ENCODE data around the gene ATAT1. TPM values are rescaled to one million over a fixed set of nuclear protein-coding genes. Genes with fewer than 3 reads are reported as not detected.
A peak's percentile ranks its signal among the peaks of the same experiment; 100 is the strongest.

Gene ATAT1
- total RNA-seq, 1 donor from 2014 or later: 2.1 TPM

DNA sequence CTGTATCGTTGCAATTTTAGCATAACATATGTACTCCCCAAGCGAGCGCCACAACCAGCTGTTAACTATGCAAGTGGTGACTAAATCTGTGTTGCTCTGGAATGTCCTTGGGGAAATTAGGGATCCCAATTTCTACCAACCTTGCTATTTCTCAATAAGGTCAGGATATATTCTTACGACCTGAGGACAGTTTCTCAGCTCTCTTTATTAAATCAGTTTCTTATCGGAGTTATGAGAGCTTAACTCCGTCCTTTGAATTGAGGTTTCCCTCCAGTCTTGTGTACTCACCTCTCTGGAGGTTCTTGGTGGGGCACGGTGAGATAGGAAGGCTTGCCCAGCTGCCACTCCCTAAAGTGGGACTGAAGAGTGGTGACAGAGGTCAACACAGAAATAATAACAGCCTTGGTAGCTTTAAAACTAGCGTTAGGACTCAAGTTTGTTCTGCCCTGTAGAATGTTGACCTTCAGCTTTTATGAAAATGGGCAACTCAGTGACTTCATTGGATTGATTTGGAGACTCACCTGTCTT lies 8.3 kb upstream of the ATAT1 start:
- Histone ChIP-seq H3K27ac (ENCODE audit: low read depth, low read length) (peak overlapping the region; percentile 100), H3K9me3 (ENCODE audit: control insufficient read depth in 3 of 3, low read length in 3 of 3) (no peaks in the 10 kb centered on the region), H3K36me3 (ENCODE audit: control insufficient read depth in 3 of 3, insufficient read depth in 3 of 3, low read length in 3 of 3) (peaks cover 35 to 45% (median 38%) of the 10 kb centered on the region in 3 donors), H3K27me3 (ENCODE audit: control insufficient read depth in 3 of 3, insufficient read depth in 3 of 3, low read length in 3 of 3) (no peaks in the 10 kb centered on the region), H3K4me1 (ENCODE audit: control insufficient read depth in 3 of 3, insufficient read depth in 3 of 3, low read length in 3 of 3) (peaks cover 23 to 31% (median 27%) of the 10 kb centered on the region in 3 donors), H3K4me3 (ENCODE audit: low read length in 3 of 3) (peak overlapping the region; percentile 74 to 100 (median 94)), H3K9ac (ENCODE audit: low read depth in 1 of 3, low read length in 3 of 3) (peak overlapping the region; percentile 94 to 99 (median 98))

DNA sequence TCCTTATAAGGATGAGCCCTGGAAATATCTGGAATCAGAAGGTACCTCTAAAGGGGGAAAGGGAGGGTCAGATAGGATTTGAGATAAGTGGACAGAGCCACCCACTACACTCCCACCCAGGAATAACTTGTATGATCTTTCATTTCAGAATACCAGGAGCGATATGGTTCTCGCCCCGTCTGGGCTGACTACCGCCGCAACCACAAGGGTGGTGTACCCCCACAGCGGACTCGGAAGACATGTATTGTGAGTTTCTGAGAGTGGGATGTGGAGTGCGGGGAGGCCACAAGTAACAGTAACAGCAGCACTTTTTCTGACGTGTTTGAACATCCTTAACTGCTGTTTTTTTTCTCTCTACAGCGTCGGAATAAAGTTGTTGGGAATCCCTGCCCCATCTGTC lies 7.1 kb upstream of the ATAT1 start:
- Histone ChIP-seq H3K9ac (ENCODE audit: low read depth in 1 of 3, low read length in 3 of 3) (peak overlapping the region in 1 of 3 donors; percentile 50), H3K27me3 (ENCODE audit: control insufficient read depth in 3 of 3, insufficient read depth in 3 of 3, low read length in 3 of 3) (no peaks in the 10 kb centered on the region), H3K9me3 (ENCODE audit: control insufficient read depth in 3 of 3, low read length in 3 of 3) (no peaks in the 10 kb centered on the region), H3K4me1 (ENCODE audit: control insufficient read depth in 3 of 3, insufficient read depth in 3 of 3, low read length in 3 of 3) (peaks cover 14 to 21% (median 16%) of the 10 kb centered on the region in 3 donors), H3K27ac (ENCODE audit: low read depth, low read length) (no peak overlapping the region), H3K4me3 (ENCODE audit: low read length in 3 of 3) (no peak overlapping the region), H3K36me3 (ENCODE audit: control insufficient read depth in 3 of 3, insufficient read depth in 3 of 3, low read length in 3 of 3) (peaks cover 46 to 55% (median 48%) of the 10 kb centered on the region in 3 donors)

DNA sequence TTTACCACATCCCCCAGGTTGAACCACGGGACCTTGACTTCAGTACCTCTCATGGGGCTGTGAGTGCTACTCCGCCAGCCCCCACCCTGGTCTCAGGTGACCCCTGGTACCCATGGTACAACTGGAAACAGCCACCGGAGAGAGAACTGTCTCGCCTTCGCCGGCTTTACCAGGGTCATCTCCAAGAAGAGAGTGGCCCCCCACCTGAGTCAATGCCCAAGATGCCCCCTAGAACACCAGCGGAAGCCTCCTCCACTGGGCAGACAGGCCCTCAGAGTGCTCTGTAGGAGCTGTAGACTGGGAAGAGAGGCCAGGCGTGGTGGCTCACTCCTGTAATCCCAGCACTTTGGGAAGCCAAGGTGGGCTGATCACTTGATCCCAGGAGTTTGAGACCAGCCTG lies 1.2 kb upstream of the ATAT1 start:
- Histone ChIP-seq H3K9ac (ENCODE audit: low read depth in 1 of 3, low read length in 3 of 3) (peak overlapping the region in 1 of 3 donors; percentile 16), H3K4me1 (ENCODE audit: control insufficient read depth in 3 of 3, insufficient read depth in 3 of 3, low read length in 3 of 3) (peaks cover 8 to 15% (median 13%) of the 10 kb centered on the region in 3 donors), H3K4me3 (ENCODE audit: low read length in 3 of 3) (no peak overlapping the region), H3K27me3 (ENCODE audit: control insufficient read depth in 3 of 3, insufficient read depth in 3 of 3, low read length in 3 of 3) (no peaks in the 10 kb centered on the region), H3K36me3 (ENCODE audit: control insufficient read depth in 3 of 3, insufficient read depth in 3 of 3, low read length in 3 of 3) (peaks cover 45 to 49% (median 46%) of the 10 kb centered on the region in 3 donors), H3K9me3 (ENCODE audit: control insufficient read depth in 3 of 3, low read length in 3 of 3) (no peaks in the 10 kb centered on the region), H3K27ac (ENCODE audit: low read depth, low read length) (no peak overlapping the region)

- Histone ChIP-seq H3K4me3 (ENCODE audit: low read length in 3 of 3) (no peak overlapping the region), H3K9ac (ENCODE audit: low read depth in 1 of 3, low read length in 3 of 3) (no peak overlapping the region), H3K27ac (ENCODE audit: low read depth, low read length) (no peak overlapping the region), H3K27me3 (ENCODE audit: control insufficient read depth in 3 of 3, insufficient read depth in 3 of 3, low read length in 3 of 3) (no peaks in the 10 kb centered on the region), H3K36me3 (ENCODE audit: control insufficient read depth in 3 of 3, insufficient read depth in 3 of 3, low read length in 3 of 3) (peaks cover 10 to 16% (median 13%) of the 10 kb centered on the region in 3 donors), H3K9me3 (ENCODE audit: control insufficient read depth in 3 of 3, low read length in 3 of 3) (no peaks in the 10 kb centered on the region), H3K4me1 (ENCODE audit: control insufficient read depth in 3 of 3, insufficient read depth in 3 of 3, low read length in 3 of 3) (no peaks in the 10 kb centered on the region)
Observed at GRCh38 chr6:30635834-30636233, 9.2 kb downstream of the ATAT1 start.

GRCh38 chr6:30640481-30640880 lies 13.8 kb downstream of the ATAT1 start:
- no peak overlapping the region for H3K27ac ChIP-seq (ENCODE audit: low read depth, low read length)
- H3K4me1 ChIP-seq (ENCODE audit: control insufficient read depth in 3 of 3, insufficient read depth in 3 of 3, low read length in 3 of 3): peaks cover 0 to 3% (median 0%) of the 10 kb centered on the region in 3 donors
- no peaks in the 10 kb centered on the region for H3K27me3 ChIP-seq (ENCODE audit: control insufficient read depth in 3 of 3, insufficient read depth in 3 of 3, low read length in 3 of 3)
- peaks cover 13 to 31% (median 24%) of the 10 kb centered on the region in 3 donors for H3K36me3 ChIP-seq (ENCODE audit: control insufficient read depth in 3 of 3, insufficient read depth in 3 of 3, low read length in 3 of 3)
- no peak overlapping the region for H3K9ac ChIP-seq (ENCODE audit: low read depth in 1 of 3, low read length in 3 of 3)
- no peak overlapping the region for H3K4me3 ChIP-seq (ENCODE audit: low read length in 3 of 3)
- no peaks in the 10 kb centered on the region for H3K9me3 ChIP-seq (ENCODE audit: control insufficient read depth in 3 of 3, low read length in 3 of 3)

DNA sequence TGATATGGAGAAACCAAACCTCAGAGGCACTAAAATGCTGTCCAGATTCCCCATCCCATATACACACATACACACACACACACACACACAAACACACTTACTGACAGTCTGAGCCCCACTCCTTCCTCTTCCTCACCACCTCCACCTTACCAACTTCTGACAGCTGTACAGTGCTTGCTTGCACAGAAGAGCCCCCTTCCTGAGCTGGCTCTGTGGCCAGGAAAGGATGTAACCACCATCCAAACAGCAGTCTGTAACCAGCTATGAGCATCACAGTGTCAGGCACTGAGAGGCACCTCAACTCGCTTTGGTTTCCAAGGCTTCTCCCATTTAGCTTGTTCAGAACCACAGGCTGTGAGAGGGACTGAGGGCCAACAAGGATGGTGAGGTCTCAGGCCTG lies 14.4 kb downstream of the ATAT1 start:
- H3K4me3 ChIP-seq (ENCODE audit: low read length in 3 of 3): no peak overlapping the region
- H3K9me3 ChIP-seq (ENCODE audit: control insufficient read depth in 3 of 3, low read length in 3 of 3): no peaks in the 10 kb centered on the region
- H3K27me3 ChIP-seq (ENCODE audit: control insufficient read depth in 3 of 3, insufficient read depth in 3 of 3, low read length in 3 of 3): no peaks in the 10 kb centered on the region
- H3K9ac ChIP-seq (ENCODE audit: low read depth in 1 of 3, low read length in 3 of 3): peak overlapping the region in 1 of 3 donors; percentile 16
- H3K36me3 ChIP-seq (ENCODE audit: control insufficient read depth in 3 of 3, insufficient read depth in 3 of 3, low read length in 3 of 3): peaks cover 13 to 31% (median 24%) of the 10 kb centered on the region in 3 donors
- H3K4me1 ChIP-seq (ENCODE audit: control insufficient read depth in 3 of 3, insufficient read depth in 3 of 3, low read length in 3 of 3): peaks cover 0 to 6% (median 1%) of the 10 kb centered on the region in 3 donors
- H3K27ac ChIP-seq (ENCODE audit: low read depth, low read length): no peak overlapping the region

DNA sequence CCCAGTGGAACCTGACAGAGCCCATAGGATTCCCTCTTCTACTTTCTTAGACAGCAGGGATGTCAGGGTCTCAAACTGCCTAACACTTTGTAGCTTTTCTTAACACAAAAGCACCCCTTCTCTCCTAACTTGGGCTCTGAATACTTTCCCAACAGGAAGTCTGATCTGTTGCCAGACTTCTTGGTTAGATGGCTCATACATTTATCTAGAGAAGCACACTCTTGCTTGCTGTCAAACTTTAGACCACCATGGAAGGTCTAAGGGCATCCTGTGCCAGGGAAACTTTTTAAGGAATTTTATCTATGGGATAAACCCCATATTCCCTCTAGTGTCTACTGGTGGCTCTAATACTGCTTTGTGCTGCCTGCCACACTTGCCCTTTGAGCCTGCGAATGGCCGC lies 17.0 kb downstream of the ATAT1 start:
- H3K27me3 ChIP-seq (ENCODE audit: control insufficient read depth in 3 of 3, insufficient read depth in 3 of 3, low read length in 3 of 3): no peaks in the 10 kb centered on the region
- H3K9me3 ChIP-seq (ENCODE audit: control insufficient read depth in 3 of 3, low read length in 3 of 3): no peaks in the 10 kb centered on the region
- no peak overlapping the region for H3K9ac ChIP-seq (ENCODE audit: low read depth in 1 of 3, low read length in 3 of 3)
- H3K4me1 ChIP-seq (ENCODE audit: control insufficient read depth in 3 of 3, insufficient read depth in 3 of 3, low read length in 3 of 3): peaks cover 14 to 23% (median 14%) of the 10 kb centered on the region in 3 donors
- no peak overlapping the region for H3K27ac ChIP-seq (ENCODE audit: low read depth, low read length)
- H3K4me3 ChIP-seq (ENCODE audit: low read length in 3 of 3): no peak overlapping the region
- peaks cover 13 to 31% (median 24%) of the 10 kb centered on the region in 3 donors for H3K36me3 ChIP-seq (ENCODE audit: control insufficient read depth in 3 of 3, insufficient read depth in 3 of 3, low read length in 3 of 3)

GRCh38 chr6:30644769-30645168 lies 18.1 kb downstream of the ATAT1 start:
- H3K9ac ChIP-seq (ENCODE audit: low read depth in 1 of 3, low read length in 3 of 3): no peak overlapping the region
- H3K27me3 ChIP-seq (ENCODE audit: control insufficient read depth in 3 of 3, insufficient read depth in 3 of 3, low read length in 3 of 3): no peaks in the 10 kb centered on the region
- no peak overlapping the region for H3K27ac ChIP-seq (ENCODE audit: low read depth, low read length)
- H3K9me3 ChIP-seq (ENCODE audit: control insufficient read depth in 3 of 3, low read length in 3 of 3): no peaks in the 10 kb centered on the region
- H3K36me3 ChIP-seq (ENCODE audit: control insufficient read depth in 3 of 3, insufficient read depth in 3 of 3, low read length in 3 of 3): peaks cover 18 to 36% (median 24%) of the 10 kb centered on the region in 3 donors
- H3K4me1 ChIP-seq (ENCODE audit: control insufficient read depth in 3 of 3, insufficient read depth in 3 of 3, low read length in 3 of 3): peaks cover 14 to 23% (median 14%) of the 10 kb centered on the region in 3 donors
- H3K4me3 ChIP-seq (ENCODE audit: low read length in 3 of 3): no peak overlapping the region

DNA sequence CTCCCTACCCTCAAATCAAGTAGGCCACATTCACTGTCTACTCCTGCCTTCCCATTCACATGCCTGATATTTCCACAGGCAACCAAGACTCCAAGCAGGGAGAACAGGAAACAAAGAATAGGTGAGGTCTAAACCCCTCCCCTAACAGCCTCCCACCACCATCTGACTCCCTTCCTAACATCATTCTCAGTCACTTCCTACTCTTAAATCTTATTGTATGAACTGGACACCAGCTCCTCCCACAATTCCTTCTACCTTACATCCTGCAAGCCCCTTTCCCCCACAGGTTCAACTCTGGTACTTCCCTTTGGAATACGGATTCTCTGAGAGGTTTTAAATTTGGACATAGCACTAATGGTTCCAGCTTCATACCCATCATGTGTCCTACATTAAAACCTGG lies 19.3 kb downstream of the ATAT1 start:
- Histone ChIP-seq H3K9ac (ENCODE audit: low read depth in 1 of 3, low read length in 3 of 3) (peak overlapping the region; percentile 14 to 97 (median 65)), H3K36me3 (ENCODE audit: control insufficient read depth in 3 of 3, insufficient read depth in 3 of 3, low read length in 3 of 3) (peaks cover 21 to 28% (median 23%) of the 10 kb centered on the region in 3 donors), H3K4me1 (ENCODE audit: control insufficient read depth in 3 of 3, insufficient read depth in 3 of 3, low read length in 3 of 3) (peaks cover 14 to 23% (median 14%) of the 10 kb centered on the region in 3 donors), H3K9me3 (ENCODE audit: control insufficient read depth in 3 of 3, low read length in 3 of 3) (no peaks in the 10 kb centered on the region), H3K27me3 (ENCODE audit: control insufficient read depth in 3 of 3, insufficient read depth in 3 of 3, low read length in 3 of 3) (no peaks in the 10 kb centered on the region), H3K4me3 (ENCODE audit: low read length in 3 of 3) (peak overlapping the region in 1 of 3 donors; percentile 96), H3K27ac (ENCODE audit: low read depth, low read length) (no peak overlapping the region)

- H3K9ac ChIP-seq (ENCODE audit: low read depth in 1 of 3, low read length in 3 of 3): peak within 1 kb of the TSS; percentile 89 to 97 (median 92)
- no peaks in the 10 kb centered on the region for H3K9me3 ChIP-seq (ENCODE audit: control insufficient read depth in 3 of 3, low read length in 3 of 3)
- H3K27me3 ChIP-seq (ENCODE audit: control insufficient read depth in 3 of 3, insufficient read depth in 3 of 3, low read length in 3 of 3): no peaks in the 10 kb centered on the region
- H3K27ac ChIP-seq (ENCODE audit: low read depth, low read length): peak within 1 kb of the TSS; percentile 88
- peaks cover 14 to 23% (median 14%) of the 10 kb centered on the region in 3 donors for H3K4me1 ChIP-seq (ENCODE audit: control insufficient read depth in 3 of 3, insufficient read depth in 3 of 3, low read length in 3 of 3)
- H3K36me3 ChIP-seq (ENCODE audit: control insufficient read depth in 3 of 3, insufficient read depth in 3 of 3, low read length in 3 of 3): peaks cover 22 to 27% (median 23%) of the 10 kb centered on the region in 3 donors
- H3K4me3 ChIP-seq (ENCODE audit: low read length in 3 of 3): peak within 1 kb of the TSS; percentile 91 to 96 (median 96)
Observed at GRCh38 chr6:30646450-30647241, 20.0 kb downstream of the ATAT1 start, which contains the start of gene C6orf136. Gene C6orf136 (plus strand): TSS chr6:30647133. CDS start chr6:30647232, 99 bp downstream.

Measured in skeletal muscle tissue (tissue), 4 donors.